H1 (cell line): ENCODE results near the gene SHROOM2. TPM values are rescaled to one million over a fixed set of nuclear protein-coding genes. Genes with fewer than 3 reads are reported as not detected.

Experiments used
- BACH1 ChIP-seq: IDR thresholded peaks from 2 replicates; pipeline ENCODE4 v1.6.1; 2012; ENCODE audit warnings: low read length, improper control_type of control experiment
- CBX8 ChIP-seq: fragments of 300-800, 300-1000 bp; sonication (generic); IDR thresholded peaks from 2 replicates; pipeline ENCODE4 v1.7.1; 2016; ENCODE audit warnings: low read depth, low read length, borderline replicate concordance
- CHD2 ChIP-seq: IDR thresholded peaks from 2 replicates; pipeline ENCODE4 v1.6.1; 2012; ENCODE audit warnings: low read length, improper control_type of control experiment
- CHD7 ChIP-seq: fragments of 300-600 bp; sonication (generic); IDR thresholded peaks from 2 replicates; pipeline ENCODE4 v1.7.1; 2012; ENCODE audit warnings: low read length, moderate library complexity, mild to moderate bottlenecking, inconsistent platforms; ENCODE audit not compliant: insufficient replicate concordance
- SP2 ChIP-seq: IDR thresholded peaks from 2 replicates; pipeline ENCODE4 v1.6.1; 2012; ENCODE audit warnings: mild to moderate bottlenecking, low read length, inconsistent platforms
- polyA plus RNA-seq, 7 experiments: library from polyadenylated mRNA; depleted of rRNA in 3 of 7; stranded (reverse) in 5 of 7; unstranded in 2 of 7; fragments of >200 nt in 5 of 7; fragments of 200-250 nt in 2 of 7; gene quantifications; 1 replicate in 5 of 7; 2 replicates in 1 of 7; 4 replicates in 1 of 7; pipeline versions ENCODE4 v1.2.1 to v1.2.3, GENCODE V29; 2011 to 2013; ENCODE audit warnings: missing spikeins in 2 of 7, mixed read lengths in 2 of 7
- total RNA-seq: library from RNA; stranded (reverse); fragmentation: NEBNext Ultra II Directional; extraction: Animal tissue kit (Norgen Biotek cat#: 25700); gene quantifications from 2 replicates; pipeline ENCODE4 v1.2.1, GENCODE V29; 2021

Gene SHROOM2
- total and polyA plus RNA-seq, 2 of the 8 experiments (the other 6 are each of a cell fraction or from before 2014, with no cell fraction given), result 3.4 to 14.2 TPM

GRCh38 chrX:9807355-9808182 is 21.3 kb downstream of the SHROOM2 start (continued):
- TF ChIP-seq CHD7, result peak; percentile 97
- no peak for TF ChIP-seq CBX8
- no peak for TF ChIP-seq CHD2
- no peak for TF ChIP-seq SP2
- no peak for TF ChIP-seq BACH1
